Measurements from ENCODE around the gene TANGO2.

The TANGO2 gene

GRCh38 chr22:20089977-20090729 lies 69.2 kb downstream of the TANGO2 start:
- peaks cover 62 to 73% of the 10 kb centered on the region in 2 donors for H3K4me1 Mint-ChIP-seq (ENCODE audit: low read depth in 2 of 2)
- H3K36me3 Mint-ChIP-seq (ENCODE audit: insufficient read depth), result peaks cover 61% of the 10 kb centered on the region
- H3K27me3 Mint-ChIP-seq, result no peaks in the 10 kb centered on the region
- H3K9me3 Mint-ChIP-seq, result no peaks in the 10 kb centered on the region
- DNase-seq (no peak), ATAC-seq (replicated peaks) (peak; percentile 12)
- H3K4me3 Mint-ChIP-seq, result peak overlapping the region; percentile 55 to 81
- peak overlapping the region; percentile 85 to 93 for H3K27ac Mint-ChIP-seq

GRCh38 chr22:20090730-20091240 lies 69.9 kb downstream of the TANGO2 start:
- Mint-ChIP-seq H3K27me3 (no peaks in the 10 kb centered on the region), H3K4me3 (peak overlapping the region; percentile 55 to 81), H3K9me3 (no peaks in the 10 kb centered on the region), H3K27ac (peak overlapping the region; percentile 85 to 93), H3K36me3 (ENCODE audit: insufficient read depth) (peaks cover 60% of the 10 kb centered on the region), H3K4me1 (ENCODE audit: low read depth in 2 of 2) (peaks cover 58 to 70% of the 10 kb centered on the region in 2 donors)
- ATAC-seq (replicated peaks) (no peak), DNase-seq (no peak)

GRCh38 chr22:20091690-20092476 lies 71.0 kb downstream of the TANGO2 start:
- peak; percentile 60 for ATAC-seq (replicated peaks)
- Mint-ChIP-seq H3K27me3 (no peaks in the 10 kb centered on the region), H3K27ac (peak overlapping the region; percentile 85 to 93), H3K4me3 (peak overlapping the region; percentile 55 to 81), H3K4me1 (ENCODE audit: low read depth in 2 of 2) (peaks cover 50 to 62% of the 10 kb centered on the region in 2 donors), H3K36me3 (ENCODE audit: insufficient read depth) (peaks cover 61% of the 10 kb centered on the region), H3K9me3 (no peaks in the 10 kb centered on the region)
- DNase-seq, result peak in 2 of 3 experiments; percentile 30 to 33

- no peaks in the 10 kb centered on the region for H3K27me3 Mint-ChIP-seq
- ATAC-seq (replicated peaks) (no peak), DNase-seq (no peak)
- H3K36me3 Mint-ChIP-seq (ENCODE audit: insufficient read depth), result peaks cover 65% of the 10 kb centered on the region
- peak overlapping the region; percentile 85 to 93 for H3K27ac Mint-ChIP-seq
- H3K4me1 Mint-ChIP-seq (ENCODE audit: low read depth in 2 of 2), result peaks cover 44 to 56% of the 10 kb centered on the region in 2 donors
- no peaks in the 10 kb centered on the region for H3K9me3 Mint-ChIP-seq
- H3K4me3 Mint-ChIP-seq, result peak overlapping the region; percentile 55 to 81
Measured at GRCh38 chr22:20092477-20092854, 71.6 kb downstream of the TANGO2 start.

- H3K4me1 Mint-ChIP-seq (ENCODE audit: low read depth in 2 of 2), result peaks cover 43 to 50% of the 10 kb centered on the region in 2 donors
- H3K27me3 Mint-ChIP-seq, result no peaks in the 10 kb centered on the region
- H3K36me3 Mint-ChIP-seq (ENCODE audit: insufficient read depth), result peaks cover 70% of the 10 kb centered on the region
- peak overlapping the region; percentile 61 to 81 for H3K4me3 Mint-ChIP-seq
- ATAC-seq (replicated peaks) (peak; percentile 26), DNase-seq (no peak)
- H3K27ac Mint-ChIP-seq, result peak overlapping the region; percentile 85 to 93
- no peaks in the 10 kb centered on the region for H3K9me3 Mint-ChIP-seq
Measured at GRCh38 chr22:20093418-20094196, 72.7 kb downstream of the TANGO2 start.

- peaks cover 45 to 48% of the 10 kb centered on the region in 2 donors for H3K4me1 Mint-ChIP-seq (ENCODE audit: low read depth in 2 of 2)
- peak overlapping the region; percentile 61 to 81 for H3K4me3 Mint-ChIP-seq
- H3K27me3 Mint-ChIP-seq, result no peaks in the 10 kb centered on the region
- H3K27ac Mint-ChIP-seq, result peak overlapping the region; percentile 38 to 56
- H3K36me3 Mint-ChIP-seq (ENCODE audit: insufficient read depth), result peaks cover 76% of the 10 kb centered on the region
- no peaks in the 10 kb centered on the region for H3K9me3 Mint-ChIP-seq
- DNase-seq, result peak in 1 of 3 experiments; percentile 21
- ATAC-seq (replicated peaks), result peak; percentile 37
Measured at GRCh38 chr22:20094197-20094807, 73.4 kb downstream of the TANGO2 start.

GRCh38 chr22:20095521-20095920 lies 74.6 kb downstream of the TANGO2 start:
- Mint-ChIP-seq H3K36me3 (ENCODE audit: insufficient read depth) (peaks cover 82% of the 10 kb centered on the region), H3K4me3 (peak overlapping the region in 1 of 2 donors; percentile 19), H3K4me1 (ENCODE audit: low read depth in 2 of 2) (peaks cover 49 to 50% of the 10 kb centered on the region in 2 donors), H3K27ac (no peak overlapping the region), H3K27me3 (no peaks in the 10 kb centered on the region), H3K9me3 (no peaks in the 10 kb centered on the region)
- ATAC-seq (replicated peaks) (no peak), DNase-seq (no peak)

- DNase-seq, result no peak
- Mint-ChIP-seq H3K27me3 (no peaks in the 10 kb centered on the region), H3K4me3 (no peak overlapping the region), H3K27ac (peak overlapping the region in 1 of 2 donors; percentile 92), H3K4me1 (ENCODE audit: low read depth in 2 of 2) (peaks cover 44 to 45% of the 10 kb centered on the region in 2 donors), H3K9me3 (no peaks in the 10 kb centered on the region), H3K36me3 (ENCODE audit: insufficient read depth) (peaks cover 82% of the 10 kb centered on the region)
- no peak for ATAC-seq (replicated peaks)
Measured at GRCh38 chr22:20096574-20097420, 75.9 kb downstream of the TANGO2 start.

- no peaks in the 10 kb centered on the region for H3K9me3 Mint-ChIP-seq
- peaks cover 35 to 41% of the 10 kb centered on the region in 2 donors for H3K4me1 Mint-ChIP-seq (ENCODE audit: low read depth in 2 of 2)
- peaks cover 78% of the 10 kb centered on the region for H3K36me3 Mint-ChIP-seq (ENCODE audit: insufficient read depth)
- peak overlapping the region; percentile 8 to 58 for H3K4me3 Mint-ChIP-seq
- ATAC-seq (replicated peaks) (no peak), DNase-seq (no peak)
- H3K27ac Mint-ChIP-seq, result peak overlapping the region; percentile 91 to 92
- H3K27me3 Mint-ChIP-seq, result no peaks in the 10 kb centered on the region
Measured at GRCh38 chr22:20099099-20099711, 78.3 kb downstream of the TANGO2 start.

- H3K27me3 Mint-ChIP-seq, result no peaks in the 10 kb centered on the region
Measured at GRCh38 chr22:20101638-20102037, 80.7 kb downstream of the TANGO2 start.

GRCh38 chr22:20102203-20102780 lies 81.4 kb downstream of the TANGO2 start:
- no peak overlapping the region for H3K4me3 Mint-ChIP-seq
- H3K9me3 Mint-ChIP-seq, result no peaks in the 10 kb centered on the region
- H3K4me1 Mint-ChIP-seq (ENCODE audit: low read depth in 2 of 2), result peaks cover 35 to 41% of the 10 kb centered on the region in 2 donors
- no peak for ATAC-seq (replicated peaks)
- H3K27ac Mint-ChIP-seq, result peak overlapping the region; percentile 91 to 92
- DNase-seq, result no peak
- H3K27me3 Mint-ChIP-seq, result no peaks in the 10 kb centered on the region
- H3K36me3 Mint-ChIP-seq (ENCODE audit: insufficient read depth), result peaks cover 75% of the 10 kb centered on the region

More at GRCh38 chr22:20101638-20102037, 80.7 kb downstream of the TANGO2 start:
- peak overlapping the region; percentile 91 to 92 for H3K27ac Mint-ChIP-seq
- ATAC-seq (replicated peaks), result no peak
- no peak overlapping the region for H3K4me3 Mint-ChIP-seq
- H3K4me1 Mint-ChIP-seq (ENCODE audit: low read depth in 2 of 2), result peaks cover 33 to 41% of the 10 kb centered on the region in 2 donors
- peaks cover 75% of the 10 kb centered on the region for H3K36me3 Mint-ChIP-seq (ENCODE audit: insufficient read depth)
- no peak for DNase-seq
- H3K9me3 Mint-ChIP-seq, result no peaks in the 10 kb centered on the region
